ENCODE data around the gene GATB.

GATB gene

DNA sequence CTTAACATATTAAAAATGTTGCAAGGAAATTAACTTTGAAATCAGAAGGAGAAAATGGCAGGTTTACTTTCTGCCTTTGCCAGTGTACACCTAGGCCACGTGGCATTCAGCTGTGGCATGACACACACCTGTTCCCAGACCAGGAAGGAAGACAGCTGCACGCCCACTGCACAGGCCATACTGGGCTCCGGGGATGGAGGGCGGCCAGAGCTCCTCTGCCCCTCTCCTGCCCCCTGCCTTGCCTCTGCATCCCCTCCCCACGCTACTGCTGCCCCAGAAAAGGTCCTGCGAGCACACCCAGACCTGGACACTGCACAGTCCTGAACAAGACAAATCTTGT, 68.4 kb downstream of the GATB start:
- DNase-seq, result peak; percentile 0

DNA sequence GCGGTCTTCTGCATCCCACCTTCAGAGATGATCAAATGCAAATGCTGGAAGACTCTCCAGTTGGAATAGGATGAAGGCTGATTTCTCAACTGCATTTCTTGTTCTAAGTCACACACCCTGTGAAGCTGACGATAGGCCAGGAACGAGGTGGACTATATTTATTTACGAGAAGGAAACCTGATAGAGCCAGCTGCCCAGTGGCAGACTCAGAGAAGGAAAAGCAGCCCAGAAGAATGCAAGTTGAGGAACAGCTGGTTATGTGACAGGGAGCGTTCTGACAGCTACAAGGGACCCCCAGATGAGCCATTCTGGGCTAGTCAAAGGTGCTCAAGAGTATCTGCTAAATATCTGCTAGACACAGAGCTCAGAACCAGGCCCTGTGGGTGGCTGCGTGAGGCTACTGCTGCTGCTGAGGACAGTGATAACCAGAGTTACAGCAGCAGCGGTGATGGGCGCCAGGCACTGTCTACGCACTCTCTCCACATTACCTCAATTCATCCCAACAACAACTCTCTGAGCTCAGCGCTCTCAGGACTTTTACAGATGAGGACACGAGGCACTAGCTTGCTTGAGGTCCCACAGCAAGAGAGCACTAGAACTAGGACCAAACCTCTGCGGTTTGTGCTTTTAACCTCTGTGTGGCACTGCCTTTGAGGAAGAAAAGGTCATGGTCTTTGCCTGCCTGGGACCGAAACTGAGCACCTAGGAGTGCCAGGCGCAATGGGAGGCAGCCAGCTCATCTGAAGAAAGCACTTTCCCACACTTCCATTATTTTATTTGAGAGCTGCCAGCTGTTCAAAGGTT, 69.0 kb downstream of the GATB start:
- DNase-seq, result no peak

DNA sequence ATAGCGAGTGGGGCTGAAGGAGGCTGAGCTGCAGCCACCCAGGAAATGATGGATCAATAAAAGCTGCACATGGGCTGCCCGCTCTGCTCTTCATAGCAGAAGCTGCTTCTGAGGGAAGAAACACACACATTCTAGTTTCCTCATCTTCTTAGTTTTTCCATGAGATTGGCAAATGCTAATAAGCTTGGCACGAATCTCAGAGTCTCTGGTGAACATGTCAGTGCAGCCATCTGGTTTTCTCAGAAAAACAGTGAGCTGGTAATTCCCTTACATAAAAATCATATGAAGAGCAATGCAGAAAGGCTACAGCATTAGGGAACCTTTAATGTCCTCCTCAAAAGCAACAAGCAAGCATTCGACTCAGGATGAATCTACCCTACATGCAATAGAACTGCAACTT, 69.9 kb downstream of the GATB start:
- DNase-seq, result no peak

DNA sequence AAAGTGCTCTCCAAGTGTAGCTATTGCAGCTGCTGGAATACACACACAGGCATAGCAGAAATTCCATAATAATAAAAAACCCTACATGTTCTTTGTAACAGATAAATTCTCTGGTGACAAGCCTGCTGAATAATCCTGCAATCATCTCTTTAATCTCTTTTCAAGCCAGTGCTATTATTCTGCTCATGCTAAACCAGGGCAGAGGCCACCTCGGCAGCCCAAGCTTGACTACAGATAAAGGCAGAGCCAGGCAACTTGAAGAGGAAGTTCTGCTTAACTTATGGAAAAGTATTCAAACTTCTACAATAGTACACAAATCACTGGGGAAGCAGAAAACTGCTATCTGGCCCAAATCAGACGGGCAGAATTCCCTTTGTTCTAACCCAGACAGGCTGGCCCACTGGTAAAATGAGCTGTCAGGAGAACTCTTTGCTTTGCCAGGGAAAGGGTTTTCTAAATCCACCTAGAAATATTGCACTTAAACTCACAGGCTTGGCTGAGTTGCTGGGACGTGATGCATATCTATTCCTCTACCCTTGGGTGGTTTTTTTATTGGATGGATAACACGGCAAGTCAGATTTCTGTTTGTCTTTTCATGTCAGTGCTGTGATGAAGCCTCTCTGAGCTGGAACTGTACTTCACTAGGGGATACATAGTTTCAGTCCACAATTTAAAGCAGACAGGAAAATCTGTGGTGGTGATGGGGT, 70.5 kb downstream of the GATB start:
- no peak for DNase-seq

DNA sequence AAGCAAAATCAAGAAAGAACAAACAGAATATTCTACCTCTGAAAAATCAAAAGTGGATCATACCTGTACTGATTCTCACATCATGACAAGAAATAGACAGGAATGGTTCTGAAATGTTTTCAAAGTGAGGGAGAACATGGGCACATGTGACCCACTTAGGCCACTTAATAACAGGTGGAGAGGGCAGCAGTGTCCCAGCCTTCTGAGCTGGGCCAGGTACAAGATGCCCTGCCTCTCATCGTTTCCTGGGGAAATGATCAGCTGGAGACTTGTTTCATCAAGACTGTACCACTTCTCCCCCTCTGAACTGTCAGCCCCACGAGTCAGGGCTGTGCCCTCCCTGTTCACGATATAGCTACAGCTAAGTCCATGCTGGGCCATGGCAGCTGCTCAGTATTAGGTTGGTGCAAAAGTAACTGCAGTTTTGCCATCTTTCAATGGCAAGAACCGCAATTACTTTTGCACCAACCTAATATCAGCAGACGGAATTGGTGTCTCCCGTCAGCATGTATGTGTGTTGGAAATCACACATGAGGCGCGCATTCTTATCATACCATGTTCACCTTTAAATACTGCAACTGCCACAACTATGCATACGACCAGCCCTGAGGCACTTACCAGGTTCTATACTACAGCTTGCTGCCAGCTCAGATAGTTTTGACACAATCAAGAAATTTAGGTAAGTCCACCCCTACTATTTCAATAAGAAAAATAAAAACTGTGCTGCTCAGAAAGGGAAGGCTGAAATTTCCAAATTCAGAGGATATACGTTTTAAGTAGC, 71.4 kb downstream of the GATB start:
- DNase-seq, result no peak

DNA sequence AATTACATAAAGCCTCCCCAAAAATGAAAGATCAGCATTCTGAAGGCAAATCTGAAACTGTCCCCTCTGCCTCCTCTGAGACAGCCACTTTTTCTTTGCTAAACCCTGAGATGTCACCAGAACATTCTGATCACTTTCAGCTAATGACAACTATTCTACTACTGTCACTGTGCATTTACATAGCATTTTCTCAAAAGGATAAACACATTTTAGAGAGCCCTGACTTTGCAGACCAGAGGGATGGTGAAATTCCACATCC, 72.1 kb downstream of the GATB start:
- no peak for DNase-seq

DNA sequence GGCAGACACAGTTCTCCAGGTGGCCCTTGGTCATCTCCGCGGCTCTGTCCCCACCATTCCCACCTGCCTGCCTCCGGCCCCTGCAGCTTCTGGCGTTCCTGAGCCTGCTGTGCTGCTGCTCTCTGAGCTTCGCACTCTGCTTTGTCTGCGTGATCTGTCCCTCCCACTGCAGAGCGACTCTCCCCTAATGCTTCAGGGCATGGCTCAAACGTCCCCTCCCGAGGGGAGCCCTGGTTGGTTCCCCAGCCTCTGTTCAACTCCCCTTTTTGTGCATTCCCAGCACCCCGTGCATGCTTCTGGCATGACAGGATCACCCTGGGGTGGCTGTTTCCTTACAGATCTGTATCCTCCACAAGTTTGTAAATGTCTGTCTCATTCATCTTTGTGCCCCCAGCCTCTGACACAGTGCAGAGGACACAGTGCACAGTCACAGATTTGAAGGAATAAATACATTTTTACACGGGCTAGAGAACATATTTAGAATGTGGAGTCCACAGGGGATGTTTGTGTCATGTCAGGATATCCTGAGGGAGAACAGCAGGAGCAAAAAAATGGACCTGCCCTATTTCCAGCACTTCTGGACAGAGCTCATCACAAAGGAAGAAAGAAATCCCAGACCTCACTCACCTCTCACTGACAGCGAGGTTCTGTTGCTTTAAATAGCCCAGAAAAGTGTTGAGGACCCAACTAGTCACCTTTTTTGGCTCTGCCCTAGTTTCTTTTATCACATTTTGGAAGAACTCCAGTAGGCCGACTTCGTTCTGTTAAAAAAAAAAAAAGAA, 72.6 kb downstream of the GATB start:
- DNase-seq, result no peak

- no peak for DNase-seq
Observed at GRCh38 chr4:151687021-151687640, 73.7 kb downstream of the GATB start.

GRCh38 chr4:151685303-151685702, 75.5 kb downstream of the GATB start:
- no peak for DNase-seq

- DNase-seq, result no peak
Observed at GRCh38 chr4:151681085-151681484, 79.7 kb downstream of the GATB start.

GRCh38 chr4:151679231-151679630, 81.6 kb downstream of the GATB start:
- no peak for DNase-seq

GRCh38 chr4:151678048-151678872, 82.5 kb downstream of the GATB start:
- DNase-seq, result peak; percentile 4

- DNase-seq, result no peak
Observed at GRCh38 chr4:151677193-151677592, 83.6 kb downstream of the GATB start.

GRCh38 chr4:151676301-151676700, 84.5 kb downstream of the GATB start:
- no peak for DNase-seq

GRCh38 chr4:151675411-151675971, 85.3 kb downstream of the GATB start:
- DNase-seq, result no peak

- no peak for DNase-seq
Observed at GRCh38 chr4:151674804-151675391, 85.9 kb downstream of the GATB start.

- no peak for DNase-seq
Observed at GRCh38 chr4:151673908-151674520, 86.8 kb downstream of the GATB start.

DNA sequence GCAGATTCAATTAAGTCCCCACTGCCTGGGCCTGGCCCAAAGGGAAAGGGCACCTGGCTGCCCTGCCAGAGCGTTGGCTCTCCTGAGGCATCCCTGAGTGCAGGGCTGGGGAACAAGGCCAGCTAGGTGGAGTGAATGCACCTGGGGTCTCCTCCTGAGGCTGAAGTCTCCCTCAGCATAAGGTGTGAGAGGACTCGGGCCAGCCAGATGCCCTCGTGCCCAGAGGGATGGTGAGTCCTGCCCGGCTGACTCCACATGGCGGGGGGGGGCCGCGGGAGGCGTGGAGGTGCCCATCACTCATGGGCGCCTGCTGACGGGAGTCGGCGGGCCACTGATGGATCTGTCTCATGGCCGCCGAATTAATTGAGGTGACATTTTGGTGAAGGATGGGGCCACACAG, 87.8 kb downstream of the GATB start:
- no peak for DNase-seq

GRCh38 chr4:151671541-151672059, 89.2 kb downstream of the GATB start:
- no peak for DNase-seq

- DNase-seq, result no peak
Observed at GRCh38 chr4:151670843-151671242, 90.0 kb downstream of the GATB start.

Data from NCI-H774 (cell line).